GM06990 (cell line): ENCODE measurements around the gene MLLT6.

Experiments used
- DNase-seq: peaks from one replicate; pipeline ENCODE4 v3.0.0-alpha.2; 2011; ENCODE audit not compliant: insufficient read length; ENCODE audit errors: extremely low read depth
- H3K27me3 ChIP-seq: replicated peaks from 2 replicates; pipeline ENCODE4 v1.6.0; 2011; ENCODE audit warnings: low read length; ENCODE audit not compliant: control insufficient read depth, insufficient read depth
- H3K36me3 ChIP-seq: 2 replicates; pipeline ENCODE4 v1.5.1; 2011; ENCODE audit warnings: low read length; ENCODE audit not compliant: control insufficient read depth, insufficient read depth
- H3K4me3 ChIP-seq: replicated peaks from 2 replicates; pipeline ENCODE4 v1.5.1; 2011; ENCODE audit warnings: low read depth, mild to moderate bottlenecking, control low read depth, low read length
- CTCF ChIP-seq: IDR thresholded peaks from 2 replicates; pipeline ENCODE4 v1.5.1; 2011; ENCODE audit warnings: low read length, control low read depth, mild to moderate bottlenecking, inconsistent platforms; ENCODE audit not compliant: insufficient read depth, poor library complexity, severe bottlenecking

MLLT6 gene

GRCh38 chr17:38745545-38745944 lies 40.5 kb downstream of the MLLT6 start:
- no peak for TF ChIP-seq CTCF
- DNase-seq, result no peak
- H3K36me3 ChIP-seq, result no peaks in the 10 kb centered on the region
- no peaks in the 10 kb centered on the region; the same call in 1 of the 2 replicates for H3K27me3 ChIP-seq
- H3K4me3 ChIP-seq, result no peak overlapping the region

GRCh38 chr17:38746004-38746848 lies 41.2 kb downstream of the MLLT6 start:
- Histone ChIP-seq H3K4me3 (peak overlapping the region; percentile 75), H3K36me3 (no peaks in the 10 kb centered on the region), H3K27me3 (no peaks in the 10 kb centered on the region; the same call in 1 of the 2 replicates)
- no peak for DNase-seq
- TF ChIP-seq CTCF, result no peak

- TF ChIP-seq CTCF, result no peak
- no peaks in the 10 kb centered on the region; the same call in 1 of the 2 replicates for H3K27me3 ChIP-seq
Measured at GRCh38 chr17:38746849-38747462, 41.9 kb downstream of the MLLT6 start.

GRCh38 chr17:38747463-38748148 lies 42.5 kb downstream of the MLLT6 start:
- Histone ChIP-seq H3K27me3 (no peaks in the 10 kb centered on the region; the same call in 1 of the 2 replicates), H3K36me3 (no peaks in the 10 kb centered on the region), H3K4me3 (peak overlapping the region; percentile 75)
- TF ChIP-seq CTCF, result no peak
- DNase-seq, result no peak

More at GRCh38 chr17:38746849-38747462, 41.9 kb downstream of the MLLT6 start:
- peak overlapping the region; percentile 75 for H3K4me3 ChIP-seq
- no peaks in the 10 kb centered on the region for H3K36me3 ChIP-seq
- no peak for DNase-seq

GRCh38 chr17:38748149-38748891 lies 43.2 kb downstream of the MLLT6 start, which contains the start of gene PCGF2:
PCGF2 (minus strand) TSS chr17:38748336; CDS start chr17:38740402, 7,934 bp downstream.
- Histone ChIP-seq H3K27me3 (no peaks in the 10 kb centered on the region; the same call in 1 of the 2 replicates), H3K36me3 (no peaks in the 10 kb centered on the region), H3K4me3 (peak within 1 kb of the TSS; percentile 75)
- DNase-seq, result no peak
- no peak for TF ChIP-seq CTCF
